HEK293 (cell line): Measurements from ENCODE around the gene SAXO2.
"Not testable (repeated sequence)": the region's sequence is repeated elsewhere in the genome, so short reads cannot be mapped to it uniquely, and the experiment has no call there.

ENCODE experiments used
- CTCF ChIA-PET: fragments of 350-600 bp; formaldehyde crosslinking; extraction: SDS; loops from one replicate; lab custom pipeline; 2021; ENCODE audit warnings: antibody characterized with exemption; lab: Yijun Ruan, JAX
- POLR2A ChIA-PET: fragments of 300-600 bp; formaldehyde crosslinking; extraction: SDS; loops from one replicate; lab custom pipeline; 2020; ENCODE audit warnings: antibody characterized with exemption, inconsistent platforms; lab: Yijun Ruan, JAX
- H3K27ac ChIP-seq: fragments of 200-500 bp; sonication (Bioruptor generic); 2 replicates; pipeline ENCODE4 v1.5.1; 2014; ENCODE audit warnings: low read depth, low read length, control low read depth, inconsistent platforms; ENCODE audit errors: extremely low read depth
- H3K36me3 ChIP-seq, 2 experiments: fragments of 200-500 bp in 1 of 2; sonication (Bioruptor generic) in 1 of 2; 1 replicate in 1 of 2; 2 replicates in 1 of 2; pipeline ENCODE4 v1.5.1; 2014 to 2017; ENCODE audit warnings: inconsistent platforms in 2 of 2, low read length in 2 of 2; ENCODE audit not compliant: control insufficient read depth in 2 of 2, insufficient read depth in 1 of 2
- H3K4me1 ChIP-seq: fragments of 200-500 bp; sonication (Bioruptor generic); 2 replicates; pipeline ENCODE4 v1.5.1; 2014; ENCODE audit warnings: mild to moderate bottlenecking, low read length, inconsistent platforms; ENCODE audit not compliant: control insufficient read depth, insufficient read depth
- H3K4me3 ChIP-seq: 2 replicates; pipeline ENCODE4 v1.5.1; 2011; ENCODE audit warnings: low read depth, mild to moderate bottlenecking, control low read depth, low read length, moderate library complexity
- H3K9me3 ChIP-seq: fragments of 200-500 bp; sonication (Bioruptor generic); 2 replicates; pipeline ENCODE4 v1.5.1; 2014; ENCODE audit warnings: low read depth, low read length, inconsistent platforms; ENCODE audit not compliant: control insufficient read depth, insufficient read depth
- BCL11B ChIP-seq: fragments of 450-650 bp; formaldehyde crosslinking; IDR thresholded peaks from 2 replicates; pipeline ENCODE4 v1.5.1; 2016; ENCODE audit warnings: low read depth, missing biosample characterization, missing genetic modification characterization
- GLIS1 ChIP-seq: fragments of 450-650 bp; formaldehyde crosslinking; IDR thresholded peaks from 2 replicates; pipeline ENCODE4 v1.5.1; 2016; ENCODE audit warnings: missing biosample characterization, missing genetic modification characterization
- HOXD13 ChIP-seq: sonication (generic); formaldehyde crosslinking; IDR thresholded peaks from 2 replicates; pipeline ENCODE4 v1.8.0; 2022; ENCODE audit warnings: missing genetic modification reagents, borderline replicate concordance
- PRDM10 ChIP-seq: fragments of 450-650 bp; formaldehyde crosslinking; IDR thresholded peaks from 2 replicates; pipeline ENCODE4 v1.5.1; 2016; ENCODE audit warnings: missing biosample characterization, missing genetic modification characterization
- SCRT2 ChIP-seq: fragments of 450-650 bp; formaldehyde crosslinking; IDR thresholded peaks from 2 replicates; pipeline ENCODE4 v1.5.1; 2016; ENCODE audit warnings: missing biosample characterization, missing genetic modification characterization
- ZBTB17 ChIP-seq: fragments of 450-650 bp; formaldehyde crosslinking; IDR thresholded peaks from 2 replicates; pipeline ENCODE4 v1.5.1; 2016; ENCODE audit warnings: missing biosample characterization, missing genetic modification characterization
- ZBTB20 ChIP-seq: fragments of 450-650 bp; formaldehyde crosslinking; IDR thresholded peaks from 2 replicates; pipeline ENCODE4 v1.5.1; 2016; ENCODE audit warnings: missing biosample characterization, missing genetic modification characterization
- ZBTB26 ChIP-seq: fragments of 450-650 bp; formaldehyde crosslinking; optimal IDR thresholded peaks from 2 replicates; pipeline ENCODE3; 2016; ENCODE audit warnings: missing biosample characterization, mild to moderate bottlenecking, missing genetic modification characterization
- ZBTB49 ChIP-seq: fragments of 450-650 bp; formaldehyde crosslinking; IDR thresholded peaks from 2 replicates; pipeline ENCODE4 v1.5.1; 2016; ENCODE audit warnings: missing biosample characterization, missing genetic modification characterization, low read depth
- ZFHX2 ChIP-seq: fragments of 450-650 bp; formaldehyde crosslinking; conservative IDR thresholded peaks from 2 replicates; pipeline ENCODE4 v1.5.1; 2016; ENCODE audit warnings: missing biosample characterization, missing genetic modification characterization
- ZNF132 ChIP-seq: fragments of 450-650 bp; formaldehyde crosslinking; IDR thresholded peaks from 2 replicates; pipeline ENCODE4 v1.5.1; 2017; ENCODE audit warnings: missing biosample characterization, missing genetic modification characterization, borderline replicate concordance
- ZNF157 ChIP-seq: fragments of 450-650 bp; formaldehyde crosslinking; IDR thresholded peaks from 2 replicates; pipeline ENCODE4 v1.5.1; 2016; ENCODE audit warnings: missing biosample characterization, missing genetic modification characterization
- ZNF174 ChIP-seq: fragments of 450-650 bp; formaldehyde crosslinking; IDR thresholded peaks from 2 replicates; pipeline ENCODE4 v1.5.0; 2017; ENCODE audit warnings: missing biosample characterization, mild to moderate bottlenecking, missing genetic modification characterization
- ZNF184 ChIP-seq: fragments of 450-650 bp; IDR thresholded peaks from 2 replicates; pipeline ENCODE4 v1.5.1; 2018; ENCODE audit warnings: missing biosample characterization, mild to moderate bottlenecking, missing genetic modification characterization
- ZNF19 ChIP-seq: fragments of 450-650 bp; formaldehyde crosslinking; IDR thresholded peaks from 2 replicates; pipeline ENCODE4; 2016; ENCODE audit warnings: missing biosample characterization, missing genetic modification characterization, low read depth
- ZNF202 ChIP-seq: fragments of 450-650 bp; formaldehyde crosslinking; IDR thresholded peaks from 2 replicates; pipeline ENCODE4 v1.5.1; 2016; ENCODE audit warnings: missing biosample characterization, missing genetic modification characterization, borderline replicate concordance
- ZNF37A ChIP-seq: fragments of 450-650 bp; IDR thresholded peaks from 2 replicates; pipeline ENCODE4 v1.5.1; 2018; ENCODE audit warnings: missing biosample characterization, missing genetic modification characterization
- ZNF48 ChIP-seq: fragments of 450-650 bp; formaldehyde crosslinking; IDR thresholded peaks from 2 replicates; pipeline ENCODE4 v1.5.1; 2016; ENCODE audit warnings: missing biosample characterization, missing genetic modification characterization
- ZNF660 ChIP-seq: fragments of 450-650 bp; IDR thresholded peaks from 2 replicates; pipeline ENCODE4 v1.5.1; 2018; ENCODE audit warnings: missing biosample characterization, mild to moderate bottlenecking, missing genetic modification characterization
- ZNF707 ChIP-seq: fragments of 450-650 bp; formaldehyde crosslinking; IDR thresholded peaks from 2 replicates; pipeline ENCODE4 v1.5.1; 2016; ENCODE audit warnings: missing biosample characterization, missing genetic modification characterization
- ZNF747 ChIP-seq: fragments of 450-650 bp; formaldehyde crosslinking; IDR thresholded peaks from 2 replicates; pipeline ENCODE4 v1.5.1; 2016; ENCODE audit warnings: missing biosample characterization, missing genetic modification characterization
- TF ChIP-seq, protein P1 (sequence below): fragments of 450-650 bp; formaldehyde crosslinking; IDR thresholded peaks from 2 replicates; pipeline ENCODE4 v1.5.1; 2016; ENCODE audit warnings: missing biosample characterization, missing genetic modification characterization

Gene SAXO2

DNA sequence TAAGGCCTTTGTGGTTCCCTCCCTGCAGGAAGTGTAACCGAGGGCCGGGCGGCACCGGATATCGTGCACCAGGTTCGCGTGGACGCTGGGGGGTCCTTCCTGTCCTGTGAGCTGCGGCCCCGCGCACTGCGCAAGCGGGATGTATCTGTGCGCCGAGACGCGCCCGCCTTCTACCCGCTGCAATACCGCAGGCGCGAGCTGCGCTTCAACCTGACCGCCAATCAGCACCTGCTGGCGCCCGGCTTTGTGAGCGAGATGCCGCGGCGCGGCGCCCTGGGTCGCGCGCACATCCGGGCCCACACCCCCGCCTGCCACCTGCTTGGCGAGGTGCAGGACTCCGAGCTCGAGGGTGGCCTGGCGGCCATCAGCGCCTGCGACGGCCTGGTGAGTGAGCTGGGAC lies 35.9 kb downstream of the SAXO2 start (continued):
- TF ChIP-seq ZNF19 (tag by site-specific recombination) (no peak), ZNF132 (tag by site-specific recombination) (no peak), BCL11B (tag by site-specific recombination) (no peak), ZNF157 (tag by site-specific recombination) (no peak), ZNF48 (tag by site-specific recombination) (no peak), ZNF660 (tag by site-specific recombination) (no peak), SCRT2 (no peak), PRDM10 (tag by site-specific recombination) (no peak)

DNA sequence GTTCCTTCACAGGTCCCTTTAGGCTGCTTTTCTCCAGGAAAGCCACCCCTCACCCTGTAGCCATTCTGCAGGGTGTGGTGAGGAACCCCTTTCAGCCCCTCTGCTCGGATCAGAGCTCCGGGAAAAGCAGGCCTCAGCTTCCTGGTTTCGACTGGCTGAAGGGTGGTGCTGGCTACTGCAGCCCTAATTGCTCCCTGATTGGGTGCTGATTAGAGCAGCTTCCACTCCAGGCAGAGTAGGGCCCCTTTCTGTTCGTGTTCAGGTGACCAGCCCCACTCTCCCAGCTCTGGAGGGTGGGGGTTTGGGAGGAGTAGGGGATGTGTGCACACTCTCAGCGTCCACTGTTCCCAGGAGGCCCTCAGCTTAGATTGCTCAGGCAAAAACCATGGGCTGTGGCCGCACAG lies 36.9 kb downstream of the SAXO2 start:
- H3K4me1 ChIP-seq, H3K9me3 ChIP-seq, H3K4me3 ChIP-seq, POLR2A ChIA-PET, H3K36me3 ChIP-seq, H3K27ac ChIP-seq, CTCF ChIA-PET: not testable (repeated sequence)

- H3K4me1 ChIP-seq, H3K4me3 ChIP-seq, CTCF ChIA-PET, H3K9me3 ChIP-seq, H3K27ac ChIP-seq, POLR2A ChIA-PET, H3K36me3 ChIP-seq: not testable (repeated sequence)
Observed at GRCh38 chr15:82300326-82300725, 37.7 kb downstream of the SAXO2 start.

DNA sequence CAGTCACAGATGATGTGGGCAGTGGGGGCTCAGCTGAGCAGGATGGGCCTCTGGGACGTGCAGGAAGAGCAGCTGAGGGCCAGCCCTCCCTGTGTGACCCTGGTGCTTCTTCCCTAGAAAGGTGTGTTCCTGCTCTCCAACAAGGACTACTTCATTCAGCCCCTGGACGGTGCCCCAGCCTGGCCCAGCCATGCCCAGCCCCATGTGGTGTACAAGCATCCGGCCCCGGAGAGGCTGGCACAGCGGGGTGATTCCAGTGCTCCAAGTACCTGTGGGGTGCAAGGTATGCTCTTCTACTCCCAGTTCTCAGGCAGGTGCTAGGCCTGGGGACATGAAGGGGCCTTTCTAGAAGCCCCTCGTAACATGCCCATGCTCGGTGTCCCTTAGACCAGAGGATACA lies 38.3 kb downstream of the SAXO2 start:
- no peaks in the 10 kb centered on the region for H3K36me3 ChIP-seq
- no peaks in the 10 kb centered on the region for H3K9me3 ChIP-seq
- ChIA-PET POLR2A (no interaction called here), CTCF (no interaction called here)
- no peak overlapping the region for H3K27ac ChIP-seq
- H3K4me1 ChIP-seq = no peaks in the 10 kb centered on the region
- H3K4me3 ChIP-seq = no peak overlapping the region
- TF ChIP-seq GLIS1 (tag by site-specific recombination) = no peak
- no peak for TF ChIP-seq SCRT2
- TF ChIP-seq ZBTB49 = no peak
- TF ChIP-seq ZNF37A (tag by site-specific recombination) = no peak
- TF ChIP-seq ZNF48 (tag by site-specific recombination) = no peak
- TF ChIP-seq ZNF747 (tag by site-specific recombination) = no peak
- no peak for TF ChIP-seq HOXD13 (CRISPR knock-in tag)
- no peak for TF ChIP-seq ZNF174 (tag by site-specific recombination)
- no peak for TF ChIP-seq ZNF202 (tag by site-specific recombination)
- TF ChIP-seq ZNF184 (tag by site-specific recombination) = no peak
- TF ChIP-seq ZBTB26 (tag by site-specific recombination) = no peak
- no peak for TF ChIP-seq ZFHX2 (tag by site-specific recombination)
- no peak for TF ChIP-seq ZNF707
- TF ChIP-seq, protein P1, sequence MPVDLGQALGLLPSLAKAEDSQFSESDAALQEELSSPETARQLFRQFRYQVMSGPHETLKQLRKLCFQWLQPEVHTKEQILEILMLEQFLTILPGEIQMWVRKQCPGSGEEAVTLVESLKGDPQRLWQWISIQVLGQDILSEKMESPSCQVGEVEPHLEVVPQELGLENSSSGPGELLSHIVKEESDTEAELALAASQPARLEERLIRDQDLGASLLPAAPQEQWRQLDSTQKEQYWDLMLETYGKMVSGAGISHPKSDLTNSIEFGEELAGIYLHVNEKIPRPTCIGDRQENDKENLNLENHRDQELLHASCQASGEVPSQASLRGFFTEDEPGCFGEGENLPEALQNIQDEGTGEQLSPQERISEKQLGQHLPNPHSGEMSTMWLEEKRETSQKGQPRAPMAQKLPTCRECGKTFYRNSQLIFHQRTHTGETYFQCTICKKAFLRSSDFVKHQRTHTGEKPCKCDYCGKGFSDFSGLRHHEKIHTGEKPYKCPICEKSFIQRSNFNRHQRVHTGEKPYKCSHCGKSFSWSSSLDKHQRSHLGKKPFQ (tag by site-specific recombination) = no peak
- no peak for TF ChIP-seq ZBTB20 (tag by site-specific recombination)
- no peak for TF ChIP-seq ZBTB17 (tag by site-specific recombination)
